ENCODE data around the gene ANAPC2.
A peak's percentile ranks its signal among the peaks of the same experiment; 100 is the strongest.

ANAPC2 gene

DNA sequence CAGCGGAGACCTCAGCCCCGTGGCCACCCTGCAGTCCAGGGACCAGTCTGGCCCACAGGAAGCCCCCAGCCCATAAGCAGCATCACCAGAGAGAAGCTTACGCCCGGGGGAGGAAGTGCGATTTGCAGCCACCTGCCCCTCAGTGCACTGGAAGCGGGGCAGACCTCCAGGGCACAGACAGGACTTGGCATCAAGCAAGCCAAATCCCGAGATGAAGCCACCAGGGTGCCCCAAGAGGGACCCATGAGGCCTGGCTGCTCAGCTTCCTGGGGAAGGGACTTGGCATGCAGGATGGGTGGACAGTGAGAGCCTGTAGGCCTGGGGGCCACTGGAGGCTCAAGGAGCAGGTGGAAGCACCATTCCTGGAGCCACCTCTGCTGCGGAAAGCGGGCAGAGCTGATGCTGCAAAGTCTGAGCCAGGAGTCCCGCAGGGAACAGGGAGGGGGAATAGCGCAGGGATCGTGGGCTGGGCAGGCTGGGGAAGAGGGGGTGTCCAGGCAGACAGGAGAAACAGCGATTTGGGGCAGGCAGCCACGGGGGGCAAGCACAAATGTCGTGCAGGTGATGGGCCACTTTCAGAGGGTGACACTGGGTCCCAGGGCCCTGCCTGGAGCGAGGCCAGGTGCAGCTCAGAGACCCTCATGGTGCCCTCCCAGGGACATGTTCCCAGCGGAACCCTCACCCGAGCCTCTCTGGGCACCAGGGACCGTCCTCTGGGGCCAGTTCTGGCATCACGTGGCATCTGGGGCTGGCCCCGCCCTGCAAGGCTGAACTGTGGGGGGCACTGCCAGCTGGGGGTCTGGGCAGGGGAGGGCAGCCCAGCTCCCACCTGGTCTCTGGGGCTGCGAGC, 21.8 kb downstream of the ANAPC2 start:
- in situ Hi-C loops (cut with MboI; ENCODE audit: low pct_unique_long_range_greater_than_20kb, low sequenced_read_pairs, unreplicated experiment): no loop called here
- TF ChIP-seq, protein P1, sequence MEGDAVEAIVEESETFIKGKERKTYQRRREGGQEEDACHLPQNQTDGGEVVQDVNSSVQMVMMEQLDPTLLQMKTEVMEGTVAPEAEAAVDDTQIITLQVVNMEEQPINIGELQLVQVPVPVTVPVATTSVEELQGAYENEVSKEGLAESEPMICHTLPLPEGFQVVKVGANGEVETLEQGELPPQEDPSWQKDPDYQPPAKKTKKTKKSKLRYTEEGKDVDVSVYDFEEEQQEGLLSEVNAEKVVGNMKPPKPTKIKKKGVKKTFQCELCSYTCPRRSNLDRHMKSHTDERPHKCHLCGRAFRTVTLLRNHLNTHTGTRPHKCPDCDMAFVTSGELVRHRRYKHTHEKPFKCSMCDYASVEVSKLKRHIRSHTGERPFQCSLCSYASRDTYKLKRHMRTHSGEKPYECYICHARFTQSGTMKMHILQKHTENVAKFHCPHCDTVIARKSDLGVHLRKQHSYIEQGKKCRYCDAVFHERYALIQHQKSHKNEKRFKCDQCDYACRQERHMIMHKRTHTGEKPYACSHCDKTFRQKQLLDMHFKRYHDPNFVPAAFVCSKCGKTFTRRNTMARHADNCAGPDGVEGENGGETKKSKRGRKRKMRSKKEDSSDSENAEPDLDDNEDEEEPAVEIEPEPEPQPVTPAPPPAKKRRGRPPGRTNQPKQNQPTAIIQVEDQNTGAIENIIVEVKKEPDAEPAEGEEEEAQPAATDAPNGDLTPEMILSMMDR (IDR thresholded peaks at IDR 0.05; ENCODE audit: extremely low read depth, insufficient read depth, missing control alignments): no peak
- DNase-seq (ENCODE audit: low spot score): peak; percentile 39

DNA sequence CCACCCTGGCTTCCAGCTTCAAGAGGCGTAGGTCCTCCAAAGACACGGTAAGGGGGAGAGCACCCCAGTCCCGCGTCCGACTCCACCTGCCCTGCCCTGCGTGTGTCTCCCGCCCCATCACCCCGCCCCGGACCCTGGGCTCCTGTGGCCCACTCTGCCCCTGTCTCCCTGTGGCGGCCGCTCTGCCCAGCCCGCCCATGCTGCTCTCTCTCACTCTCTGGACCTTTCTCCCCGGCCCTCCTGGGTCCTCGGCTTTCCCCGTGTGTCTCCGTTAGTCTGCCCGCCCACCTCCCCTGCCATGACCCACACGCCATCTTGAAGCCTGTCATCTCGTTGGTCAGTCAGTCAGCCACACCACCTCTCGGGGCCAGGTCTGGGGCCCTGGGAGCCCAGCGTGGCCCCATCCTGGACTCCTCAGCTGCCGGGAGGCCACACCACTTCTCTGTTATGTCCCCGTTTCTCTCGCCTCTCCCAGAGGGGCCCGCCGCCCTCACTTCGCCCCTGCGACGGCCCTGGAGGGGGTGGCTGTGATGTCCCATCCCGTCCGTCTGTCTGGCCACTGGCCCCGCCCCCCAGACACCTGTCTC, 23.0 kb downstream of the ANAPC2 start:
- DNase-seq (ENCODE audit: low spot score): no peak
- TF ChIP-seq, protein P1 (IDR thresholded peaks at IDR 0.05; ENCODE audit: extremely low read depth, insufficient read depth, missing control alignments): no peak
- in situ Hi-C loops (cut with MboI; ENCODE audit: low pct_unique_long_range_greater_than_20kb, low sequenced_read_pairs, unreplicated experiment): no loop called here

DNA sequence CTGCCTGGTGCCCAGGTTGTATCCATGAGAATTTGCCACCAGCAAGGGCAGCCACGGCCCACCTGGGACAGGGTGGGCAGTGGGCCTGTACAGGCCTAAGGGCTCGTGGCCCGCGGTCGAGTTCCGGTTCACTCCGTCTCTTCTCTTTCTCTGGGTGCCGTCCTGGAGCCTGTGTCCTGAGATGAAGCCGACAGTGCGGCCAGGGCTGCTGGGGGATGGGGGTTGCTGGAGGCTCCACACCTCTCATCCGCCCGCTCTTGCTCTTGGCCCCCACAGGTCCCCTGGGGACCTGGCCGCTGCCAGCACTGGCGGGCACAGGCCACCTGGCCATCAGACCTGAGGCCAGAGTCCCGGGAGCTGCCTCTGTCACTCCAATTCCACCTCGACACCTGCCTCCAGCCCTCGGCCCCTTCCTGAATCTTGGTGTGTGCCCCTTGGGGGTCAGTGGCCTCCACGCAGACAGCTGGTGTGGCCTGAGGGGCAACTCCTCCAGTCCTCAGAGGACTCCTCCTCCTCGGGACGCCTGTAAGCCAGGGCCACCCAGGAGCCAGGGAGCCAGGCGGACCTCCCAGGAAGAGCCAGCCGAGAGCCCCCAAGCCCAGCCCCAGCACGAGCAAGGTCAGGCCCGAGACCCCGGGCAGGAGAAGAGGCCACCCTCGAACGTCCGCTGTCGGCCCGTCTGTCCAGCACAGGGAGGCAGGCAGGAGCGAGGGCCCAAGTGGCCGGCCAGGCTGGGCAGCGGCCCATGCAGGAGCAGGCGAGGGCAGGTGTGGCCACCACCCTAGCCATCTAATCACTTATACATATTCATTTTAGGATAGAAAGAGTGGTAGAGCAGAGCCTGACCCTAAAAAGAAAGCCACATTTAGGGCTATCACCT, 23.8 kb downstream of the ANAPC2 start:
- DNase-seq (ENCODE audit: low spot score): no peak
- in situ Hi-C loops (cut with MboI; ENCODE audit: low pct_unique_long_range_greater_than_20kb, low sequenced_read_pairs, unreplicated experiment): no loop called here
- TF ChIP-seq, protein P1 (IDR thresholded peaks at IDR 0.05; ENCODE audit: extremely low read depth, insufficient read depth, missing control alignments): no peak

DNA sequence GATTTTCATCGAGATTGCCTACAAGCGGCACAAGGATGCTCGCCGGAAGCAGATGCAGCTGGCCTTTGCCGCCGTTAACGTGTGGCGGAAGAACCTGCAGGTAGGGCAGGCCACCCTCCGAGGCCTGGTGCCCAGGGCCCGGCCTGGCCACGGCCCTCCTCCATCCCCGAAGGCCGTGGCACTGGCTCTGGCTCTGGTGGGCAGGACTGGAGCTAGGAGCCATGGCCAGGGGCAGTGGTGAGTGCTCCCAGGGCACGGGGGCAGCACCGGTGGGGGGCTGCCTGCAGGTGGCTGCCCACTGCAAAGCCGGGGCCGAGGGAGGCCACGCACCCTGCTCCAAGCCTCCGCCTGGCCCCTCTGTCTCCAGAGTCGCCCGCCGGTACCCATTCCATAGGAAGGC, 24.6 kb downstream of the ANAPC2 start:
- TF ChIP-seq, protein P1 (IDR thresholded peaks at IDR 0.05; ENCODE audit: extremely low read depth, insufficient read depth, missing control alignments): no peak
- in situ Hi-C loops (cut with MboI; ENCODE audit: low pct_unique_long_range_greater_than_20kb, low sequenced_read_pairs, unreplicated experiment): no loop called here
- no peak for DNase-seq (ENCODE audit: low spot score)

DNA sequence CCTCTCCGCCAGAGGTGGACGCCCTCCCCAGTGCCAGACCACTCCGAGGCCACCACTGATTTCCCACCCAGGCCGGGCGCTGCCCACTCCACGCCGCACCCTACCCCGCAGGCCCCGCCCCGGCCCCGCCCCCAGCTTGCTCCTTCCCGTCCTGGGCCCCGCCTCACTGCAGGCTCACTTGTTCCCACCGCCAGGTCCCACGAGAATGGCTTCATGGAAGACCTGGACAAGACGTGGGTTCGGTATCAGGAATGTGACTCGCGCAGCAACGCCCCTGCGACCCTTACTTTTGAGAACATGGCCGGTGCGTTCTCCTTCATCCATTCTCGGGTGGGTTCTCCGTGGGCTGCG, 25.0 kb downstream of the ANAPC2 start:
- TF ChIP-seq, protein P1 (IDR thresholded peaks at IDR 0.05; ENCODE audit: extremely low read depth, insufficient read depth, missing control alignments): no peak
- in situ Hi-C loops (cut with MboI; ENCODE audit: low pct_unique_long_range_greater_than_20kb, low sequenced_read_pairs, unreplicated experiment): no loop called here
- no peak for DNase-seq (ENCODE audit: low spot score)

DNA sequence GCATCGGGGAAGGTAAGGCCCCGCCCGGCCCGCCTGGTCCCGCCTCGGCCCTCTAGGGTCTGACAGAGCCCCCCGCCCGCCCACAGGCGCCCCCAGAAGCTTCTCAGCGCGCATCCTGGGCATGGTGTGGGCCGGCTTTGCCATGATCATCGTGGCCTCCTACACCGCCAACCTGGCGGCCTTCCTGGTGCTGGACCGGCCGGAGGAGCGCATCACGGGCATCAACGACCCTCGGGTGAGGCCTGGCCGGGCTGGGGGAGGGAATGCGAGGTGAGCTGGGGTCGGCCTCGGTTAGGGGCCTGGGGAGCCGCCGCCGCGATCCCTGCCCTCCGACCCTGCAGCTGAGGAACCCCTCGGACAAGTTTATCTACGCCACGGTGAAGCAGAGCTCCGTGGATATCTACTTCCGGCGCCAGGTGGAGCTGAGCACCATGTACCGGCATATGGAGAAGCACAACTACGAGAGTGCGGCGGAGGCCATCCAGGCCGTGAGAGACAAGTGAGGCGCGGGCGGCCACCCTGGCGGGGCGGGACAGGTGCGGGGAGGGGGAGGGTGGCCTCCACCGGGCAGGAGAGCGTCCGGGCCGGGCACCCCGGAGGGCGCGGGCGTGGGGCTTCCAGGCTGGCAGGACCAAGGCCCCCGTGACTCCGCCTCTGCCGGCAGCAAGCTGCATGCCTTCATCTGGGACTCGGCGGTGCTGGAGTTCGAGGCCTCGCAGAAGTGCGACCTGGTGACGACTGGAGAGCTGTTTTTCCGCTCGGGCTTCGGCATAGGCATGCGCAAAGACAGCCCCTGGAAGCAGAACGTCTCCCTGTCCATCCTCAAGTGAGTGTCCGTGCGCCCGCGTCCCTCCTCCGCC, 25.6 kb downstream of the ANAPC2 start:
- in situ Hi-C loops (cut with MboI; ENCODE audit: low pct_unique_long_range_greater_than_20kb, low sequenced_read_pairs, unreplicated experiment): no loop called here
- TF ChIP-seq, protein P1 (IDR thresholded peaks at IDR 0.05; ENCODE audit: extremely low read depth, insufficient read depth, missing control alignments): peak; percentile 16
- DNase-seq (ENCODE audit: low spot score): no peak

Measured in GM13977 (cell line).